Common myeloid progenitor, CD34-positive (primary cell): Measurements from ENCODE around the gene PPIE.
"Not testable (repeated sequence)": the region's sequence is repeated elsewhere in the genome, so short reads cannot be mapped to it uniquely, and the experiment has no call there.

Source experiments
- CTCF ChIA-PET: fragments of 350-600 bp; sonication (Branson Sonifier 250); formaldehyde crosslinking; loops from one replicate; lab custom pipeline; 2021; ENCODE audit warnings: antibody characterized with exemption; lab: Charles Lee
- POLR2A ChIA-PET: fragments of 350-600 bp; sonication (Branson Sonifier 250); formaldehyde crosslinking; loops from one replicate; lab custom pipeline; 2021; ENCODE audit warnings: antibody characterized with exemption; lab: Charles Lee
- DNase-seq, 3 donors: peaks; one replicate each; pipeline versions ENCODE4 v3.0.0 to v3.0.0-alpha.2; 2013
- H3K27ac ChIP-seq, 2 experiments: 1 replicate in 1 of 2; 2 replicates in 1 of 2; pipeline ENCODE4 v1.7.0; 2013; ENCODE audit warnings: inconsistent platforms in 2 of 2, low read length in 2 of 2, mild to moderate bottlenecking in 2 of 2, low read depth in 1 of 2, moderate library complexity in 1 of 2; ENCODE audit not compliant: severe bottlenecking in 2 of 2, insufficient read depth in 1 of 2, poor library complexity in 1 of 2
- H3K27me3 ChIP-seq, 5 experiments: replicated peaks in 2 of 5; 1 replicate in 3 of 5; 2 replicates in 2 of 5; pipeline versions ENCODE4 v1.6.1 to v1.7.0; 2013; ENCODE audit warnings: low read length in 4 of 5, mild to moderate bottlenecking in 2 of 5, moderate library complexity in 2 of 5, inconsistent platforms in 1 of 5; ENCODE audit not compliant: insufficient read depth in 5 of 5, control insufficient read depth in 4 of 5
- H3K36me3 ChIP-seq, 4 experiments: 1 replicate in 2 of 4; 2 replicates in 2 of 4; pipeline versions ENCODE4 v1.6.1 to v1.7.0; 2013; ENCODE audit warnings: low read length in 3 of 4, control low read depth in 1 of 4, mild to moderate bottlenecking in 1 of 4; ENCODE audit not compliant: control insufficient read depth in 4 of 4, insufficient read depth in 4 of 4
- H3K4me1 ChIP-seq, 4 experiments: 1 replicate in 3 of 4; 2 replicates in 1 of 4; pipeline versions ENCODE4 v1.6.1 to v1.7.1; 2013; ENCODE audit warnings: low read length in 3 of 4, mild to moderate bottlenecking in 3 of 4, control low read depth in 1 of 4, inconsistent platforms in 1 of 4, moderate library complexity in 1 of 4; ENCODE audit not compliant: control insufficient read depth in 4 of 4, insufficient read depth in 4 of 4; ENCODE audit errors: control extremely low read depth in 1 of 4
- H3K4me3 ChIP-seq, 7 experiments: 1 replicate in 4 of 7; 2 replicates in 3 of 7; pipeline versions ENCODE4 v1.5.1 to v1.7.0; 2013; ENCODE audit warnings: mild to moderate bottlenecking in 7 of 7, low read length in 6 of 7, moderate library complexity in 6 of 7, inconsistent platforms in 2 of 7, low read depth in 2 of 7, control low read depth in 1 of 7; ENCODE audit not compliant: insufficient read depth in 4 of 7, control insufficient read depth in 1 of 7; ENCODE audit errors: extremely low read depth in 1 of 7
- H3K9me3 ChIP-seq, 5 experiments: 1 replicate in 4 of 5; 2 replicates in 1 of 5; pipeline versions ENCODE4 v1.6.1 to v1.7.1; 2013; ENCODE audit warnings: low read length in 4 of 5, mild to moderate bottlenecking in 2 of 5, inconsistent platforms in 1 of 5, low read depth in 1 of 5, moderate library complexity in 1 of 5; ENCODE audit not compliant: control insufficient read depth in 4 of 5, insufficient read depth in 2 of 5; ENCODE audit errors: control extremely low read depth in 1 of 5
- WGBS: methylation state at CpG from one replicate; pipeline ENCODE4 v1.1.5; 2013; ENCODE audit not compliant: insufficient coverage; 5-methylcytosine and 5-hydroxymethylcytosine counted together

The PPIE gene

DNA sequence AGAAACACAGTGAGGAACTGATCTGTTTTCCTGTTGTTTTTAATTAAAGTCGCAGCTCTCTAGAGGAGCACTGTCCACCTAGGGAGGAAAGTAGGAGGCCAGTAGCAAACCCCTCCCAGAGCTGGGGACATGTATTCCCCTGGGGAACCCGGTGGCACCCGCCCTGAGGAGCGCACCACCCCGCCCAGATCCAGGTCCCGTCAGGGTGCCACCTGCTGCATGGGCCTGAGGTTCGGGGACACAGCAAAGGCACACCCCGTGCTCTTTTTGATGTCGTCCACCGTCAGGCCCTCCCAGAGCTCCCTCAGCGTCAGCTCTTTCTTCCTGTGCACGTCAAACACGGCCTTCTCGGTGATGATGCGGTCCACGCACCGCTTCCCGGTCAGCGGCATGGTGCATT, 30.8 kb downstream of the PPIE start:
- H3K4me1 ChIP-seq, H3K27me3 ChIP-seq, H3K9me3 ChIP-seq, H3K36me3 ChIP-seq, H3K4me3 ChIP-seq, POLR2A ChIA-PET, CTCF ChIA-PET, DNase-seq, H3K27ac ChIP-seq: not testable (repeated sequence)
- no CpG with 5 or more reads among the region's 19 CpGs for WGBS

DNA sequence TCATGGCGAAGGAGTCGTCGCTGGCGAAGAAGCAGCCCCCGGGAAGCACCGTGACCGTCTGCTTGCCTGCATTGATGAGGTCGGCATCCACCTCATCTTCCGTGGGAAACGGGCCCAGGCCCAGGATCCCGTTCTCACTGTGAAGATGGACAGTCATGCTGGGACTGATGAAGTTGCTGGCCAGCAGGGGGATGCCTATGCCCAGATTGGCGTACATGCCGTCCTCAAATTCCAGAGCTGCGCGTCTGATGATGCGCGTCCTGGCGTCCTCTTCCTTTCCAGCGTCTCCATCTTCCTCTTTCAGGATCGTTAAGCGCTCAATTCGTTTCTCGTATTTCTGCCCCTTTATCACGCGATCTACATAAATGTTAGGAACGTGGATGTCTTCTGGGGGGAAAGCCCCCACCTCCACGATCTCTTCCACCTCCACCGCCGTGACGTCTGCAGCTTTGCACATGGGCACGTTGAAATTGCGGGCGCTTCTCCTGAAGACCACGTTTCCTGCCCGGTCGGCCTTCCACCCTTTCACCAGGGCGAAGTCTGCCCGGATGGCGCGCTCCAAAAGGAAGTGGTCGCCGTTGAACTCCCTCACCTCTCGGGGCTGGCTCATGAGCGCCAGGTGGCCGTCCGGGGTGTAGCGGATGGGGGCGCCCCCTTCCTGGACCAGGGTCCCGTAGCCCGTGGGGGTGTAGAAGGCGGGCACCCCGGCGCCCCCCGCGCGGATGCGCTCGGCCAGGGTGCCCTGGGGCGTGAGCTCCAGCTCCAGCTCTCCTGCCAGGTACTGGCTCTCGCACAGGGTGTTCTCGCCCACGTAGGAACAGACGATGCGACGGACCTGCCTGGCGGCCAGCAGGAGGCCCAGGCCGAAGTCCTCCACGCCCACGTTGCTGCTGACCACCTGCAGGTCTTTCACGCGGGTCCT, 31.7 kb downstream of the PPIE start:
- 7% methylated on average over 3 of the region's 71 CpGs for WGBS
- H3K36me3 ChIP-seq, H3K4me1 ChIP-seq, H3K27me3 ChIP-seq, H3K9me3 ChIP-seq, POLR2A ChIA-PET, H3K27ac ChIP-seq, CTCF ChIA-PET: not testable (repeated sequence)
- peak; percentile 19 to 57 (median 53) for DNase-seq
- peak overlapping the region in 1 of 7 experiments; percentile 50 for H3K4me3 ChIP-seq

DNA sequence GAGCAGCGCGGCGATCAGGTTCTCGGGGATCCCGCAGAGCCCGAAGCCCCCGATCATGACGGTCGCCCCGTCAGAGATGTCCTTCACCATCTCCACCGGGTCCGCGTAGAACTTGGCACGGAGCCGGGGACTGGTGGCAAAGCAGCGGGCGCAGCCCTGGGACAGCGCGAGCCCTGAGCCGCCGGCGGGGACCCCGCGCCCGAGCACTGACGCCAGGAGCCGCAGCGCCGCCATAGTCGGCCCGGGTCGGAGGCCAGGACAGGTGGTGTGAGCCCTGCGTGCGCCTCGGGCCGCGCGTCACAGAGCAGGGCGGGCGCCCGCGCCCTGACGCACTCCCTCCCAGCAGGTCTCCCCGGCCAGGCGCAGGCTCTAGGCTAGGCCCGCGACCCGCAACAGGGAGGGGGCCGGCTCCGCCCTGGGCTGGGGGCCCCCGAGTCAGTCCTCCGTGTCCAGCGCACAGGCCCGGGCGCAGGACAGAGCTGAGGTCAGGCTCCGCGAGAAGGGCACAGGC, 32.4 kb downstream of the PPIE start, which contains the start of gene OXCT2:
Gene OXCT2 (minus strand): TSS at position 327 of the 511 bp plus-strand sequence. CDS start 93 bp downstream, at position 234.
- H3K27ac ChIP-seq, H3K27me3 ChIP-seq, CTCF ChIA-PET, H3K4me1 ChIP-seq, H3K36me3 ChIP-seq, H3K9me3 ChIP-seq, POLR2A ChIA-PET: not testable (repeated sequence)
- peak in 2 of 3 donors; percentile 11 to 13 for DNase-seq
- WGBS, result 0% methylated on average over 6 of the region's 57 CpGs
- peak within 1 kb of the TSS in 2 of 7 experiments; percentile 19 to 50 for H3K4me3 ChIP-seq

DNA sequence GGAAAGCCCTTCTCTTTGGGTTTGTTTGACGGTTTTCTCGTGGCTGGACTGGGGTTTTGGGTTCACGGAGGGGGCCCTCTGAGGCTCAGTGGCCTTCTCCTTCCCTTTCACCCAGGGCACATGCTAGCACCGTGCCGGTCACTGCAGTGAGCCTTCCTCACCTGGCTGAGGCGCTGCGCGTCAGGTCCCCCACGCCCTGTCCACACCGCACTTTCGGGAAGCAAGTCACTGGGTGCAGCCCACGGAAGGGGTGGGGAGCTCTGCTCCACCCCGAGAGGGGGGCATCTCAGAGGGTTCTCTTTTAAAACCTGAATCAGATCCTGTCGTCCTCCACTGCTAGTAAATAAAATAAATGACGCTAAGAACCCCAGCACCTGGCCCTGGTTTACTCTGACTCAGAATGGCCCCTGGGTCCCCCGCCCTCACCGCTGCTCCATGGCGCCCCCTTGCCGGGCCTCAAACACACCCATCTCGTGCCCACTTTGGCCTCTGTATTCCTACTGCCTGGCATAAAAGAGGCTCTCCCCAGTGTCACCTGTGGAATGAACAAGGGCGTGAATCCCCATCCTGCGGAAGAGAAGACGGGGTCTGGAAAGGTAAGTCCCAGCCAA, 34.8 kb downstream of the PPIE start:
- H3K9me3 ChIP-seq, H3K36me3 ChIP-seq, POLR2A ChIA-PET, CTCF ChIA-PET, H3K27me3 ChIP-seq, DNase-seq, H3K4me1 ChIP-seq, H3K27ac ChIP-seq, H3K4me3 ChIP-seq: not testable (repeated sequence)
- no CpG with 5 or more reads among the region's 23 CpGs for WGBS

DNA sequence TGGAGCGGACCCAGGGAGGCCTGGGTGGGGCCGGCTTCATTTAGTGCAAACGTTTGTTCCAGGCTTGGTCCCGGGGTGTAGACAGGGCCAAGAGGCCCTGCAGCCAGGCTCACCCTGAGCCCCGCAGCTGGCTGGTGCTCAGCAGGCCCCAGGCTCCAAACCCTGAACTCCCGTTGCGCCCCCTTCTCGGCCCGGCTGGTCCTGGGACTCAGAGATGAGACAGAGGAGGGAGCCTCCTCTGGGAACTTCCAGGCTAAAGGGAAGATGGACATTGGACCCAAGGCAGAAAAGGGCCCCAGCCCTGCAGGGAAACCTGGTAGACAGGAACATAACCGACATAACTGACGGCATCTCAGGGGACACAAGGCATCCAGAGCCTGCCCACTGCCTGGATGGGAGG, 36.5 kb downstream of the PPIE start:
- POLR2A ChIA-PET, H3K36me3 ChIP-seq, H3K9me3 ChIP-seq, H3K27me3 ChIP-seq, DNase-seq, H3K4me3 ChIP-seq, H3K27ac ChIP-seq, H3K4me1 ChIP-seq, CTCF ChIA-PET: not testable (repeated sequence)
- 100% methylated on average over 7 of the region's 11 CpGs for WGBS

DNA sequence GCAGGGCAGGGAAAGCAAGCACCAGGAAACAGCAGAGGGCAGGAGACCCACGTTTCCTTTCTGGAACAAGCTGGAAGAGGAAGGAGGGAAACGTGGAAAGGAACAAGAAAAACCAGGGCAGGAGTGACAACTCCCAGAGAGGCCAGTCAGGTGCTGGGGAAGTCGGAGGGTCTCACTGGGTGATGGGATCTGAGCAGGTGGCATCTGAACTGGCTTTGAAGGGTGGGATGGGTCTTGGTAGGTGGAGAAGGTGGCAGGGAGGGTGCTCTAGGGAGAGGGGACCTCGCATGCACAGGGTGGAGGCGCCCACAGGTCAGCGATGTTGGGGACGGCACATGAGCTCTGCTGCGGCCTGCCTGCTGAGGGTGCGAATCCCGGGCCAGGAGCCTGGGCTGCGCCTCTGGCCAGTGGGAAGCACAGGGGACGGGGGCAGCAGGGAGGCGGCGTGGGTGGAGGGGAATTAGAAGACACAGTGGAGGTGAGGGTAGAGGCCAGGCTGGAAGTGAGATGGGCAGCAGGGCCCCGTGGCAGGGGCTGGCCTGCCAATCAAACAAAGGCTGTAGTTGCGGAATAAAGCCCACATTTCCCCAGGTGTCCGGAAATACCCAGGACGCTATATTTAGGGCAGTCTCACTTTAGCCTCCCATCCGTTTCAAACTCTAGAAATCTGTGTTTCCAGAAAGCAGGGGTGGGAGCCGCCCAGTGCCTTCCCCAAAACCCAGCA, 37.2 kb downstream of the PPIE start:
- H3K36me3 ChIP-seq, H3K4me3 ChIP-seq, DNase-seq, POLR2A ChIA-PET, H3K4me1 ChIP-seq, H3K27me3 ChIP-seq, H3K9me3 ChIP-seq, H3K27ac ChIP-seq, CTCF ChIA-PET: not testable (repeated sequence)
- WGBS, result 80% methylated on average over 5 of the region's 20 CpGs
